B cell (primary cell): ENCODE data around the gene PPP2R5D. TPM values are rescaled to one million over a fixed set of nuclear protein-coding genes. Genes with fewer than 3 reads are reported as not detected.

Experiments
- ATAC-seq: fragments of 200-7000 bp; cut with Tn5 transposase; one replicate; pipeline ENCODE4 v1.10.0; 2021; ENCODE audit warnings: low read depth, mild to moderate bottlenecking, moderate number of reproducible peaks, moderate library complexity
- CTCF ChIA-PET: fragments of 350-600 bp; sonication (Branson Sonifier 250); formaldehyde crosslinking; loops from one replicate; lab custom pipeline; 2021; ENCODE audit warnings: antibody characterized with exemption, inconsistent platforms; lab: Charles Lee
- POLR2A ChIA-PET: fragments of 350-600 bp; sonication (Branson Sonifier 250); formaldehyde crosslinking; loops from one replicate; lab custom pipeline; 2021; ENCODE audit warnings: antibody characterized with exemption; lab: Charles Lee
- DNase-seq: peaks from one replicate; pipeline ENCODE4 v3.0.0; 2013
- H2AFZ ChIP-seq: 2 replicates; pipeline ENCODE4 v1.6.1; 2012; ENCODE audit warnings: mild to moderate bottlenecking, low read depth, low read length; ENCODE audit not compliant: insufficient read depth, poor library complexity, severe bottlenecking
- H3K27ac ChIP-seq, 2 donors: 1 replicate in 1 of 2; 2 replicates in 1 of 2; pipeline ENCODE4 v1.5.1; 2012 to 2013; ENCODE audit warnings: low read length in 2 of 2, mild to moderate bottlenecking in 2 of 2, moderate library complexity in 1 of 2
- H3K27me3 ChIP-seq, 4 experiments: fragments of 200-600 bp in 1 of 4; sonication (generic) in 1 of 4; replicated peaks in 1 of 4; 1 replicate in 2 of 4; 2 replicates in 2 of 4; pipeline versions ENCODE4 v1.6.1 to v1.7.0; 2013 to 2016; ENCODE audit warnings: low read length in 3 of 4, mild to moderate bottlenecking in 2 of 4, mixed read lengths in 1 of 4, moderate library complexity in 1 of 4; ENCODE audit not compliant: insufficient read depth in 4 of 4, control insufficient read depth in 3 of 4; ENCODE audit errors: control extremely low read depth in 1 of 4
- H3K36me3 ChIP-seq, 2 experiments: replicated peaks in 1 of 2; 1 replicate in 1 of 2; 2 replicates in 1 of 2; pipeline versions ENCODE4 v1.6.1 to v1.7.1; 2013; ENCODE audit warnings: low read length in 1 of 2; ENCODE audit not compliant: insufficient read depth in 2 of 2, control insufficient read depth in 1 of 2; ENCODE audit errors: control extremely low read depth in 1 of 2, extremely low read depth in 1 of 2
- H3K4me1 ChIP-seq, 2 donors: fragments of 200-600 bp in 1 of 2; sonication (generic) in 1 of 2; 1 replicate in 1 of 2; 2 replicates in 1 of 2; pipeline versions ENCODE4 v1.5.1 to v1.6.1; 2013 to 2017; ENCODE audit warnings: low read length in 2 of 2; ENCODE audit not compliant: control insufficient read depth in 2 of 2, insufficient read depth in 2 of 2
- H3K4me2 ChIP-seq: replicated peaks from 2 replicates; pipeline ENCODE3; 2012; ENCODE audit warnings: mild to moderate bottlenecking, low read depth, low read length; ENCODE audit not compliant: poor library complexity, severe bottlenecking
- H3K4me3 ChIP-seq, 5 experiments: fragments of 200-600 bp in 1 of 5; sonication (generic) in 1 of 5; 1 replicate in 3 of 5; 2 replicates in 2 of 5; pipeline versions ENCODE4 v1.5.1 to v1.7.0; 2011 to 2016; ENCODE audit warnings: low read length in 4 of 5, mild to moderate bottlenecking in 4 of 5, low read depth in 2 of 5, control low read depth in 1 of 5, moderate library complexity in 1 of 5; ENCODE audit not compliant: insufficient read depth in 1 of 5; ENCODE audit errors: control extremely low read depth in 1 of 5, extremely low read depth in 1 of 5
- H3K79me2 ChIP-seq: fragments of 200-600 bp; sonication (generic); one replicate; pipeline ENCODE4 v1.6.0; 2016; ENCODE audit warnings: low read length; ENCODE audit not compliant: control insufficient read depth, insufficient read depth
- H3K9ac ChIP-seq: fragments of 200-600 bp; sonication (generic); 2 replicates; pipeline ENCODE4 v1.6.1; 2017; ENCODE audit warnings: mild to moderate bottlenecking, low read length, moderate library complexity
- H3K9me3 ChIP-seq, 3 donors: one replicate each; pipeline versions ENCODE4 v1.6.1 to v1.7.1; 2013; ENCODE audit warnings: low read length in 2 of 3; ENCODE audit not compliant: control insufficient read depth in 2 of 3, insufficient read depth in 1 of 3; ENCODE audit errors: control extremely low read depth in 1 of 3
- H4K20me1 ChIP-seq: 2 replicates; pipeline ENCODE4 v1.6.0; 2012; ENCODE audit warnings: mild to moderate bottlenecking, low read length; ENCODE audit not compliant: insufficient read depth, control insufficient read depth, poor library complexity, severe bottlenecking
- H3K27ac Mint-ChIP-seq: one replicate; pipeline ENCODE4 v1.8.0; 2021; ENCODE audit warnings: mixed read lengths
- H3K27me3 Mint-ChIP-seq: one replicate; pipeline ENCODE4 v1.8.0; 2021; ENCODE audit warnings: mixed read lengths
- H3K4me1 Mint-ChIP-seq: one replicate; pipeline ENCODE4 v1.8.0; 2021; ENCODE audit warnings: mixed read lengths
- H3K4me3 Mint-ChIP-seq: one replicate; pipeline ENCODE4 v1.8.0; 2021; ENCODE audit warnings: mixed read lengths
- H3K9me3 Mint-ChIP-seq: one replicate; pipeline ENCODE4 v1.8.0; 2022; ENCODE audit warnings: mixed read lengths; ENCODE audit not compliant: insufficient read depth
- EZH2 ChIP-seq: IDR thresholded peaks from 2 replicates; pipeline ENCODE4 v1.6.1; 2012; ENCODE audit warnings: borderline replicate concordance, low read depth, mild to moderate bottlenecking, moderate library complexity, low read length; ENCODE audit not compliant: insufficient read depth, poor library complexity, severe bottlenecking
- WGBS: methylation state at CpG from one replicate; pipeline ENCODE4 v1.1.5; 2013; ENCODE audit warnings: missing lambda C conversion rate; ENCODE audit not compliant: insufficient coverage; 5-methylcytosine and 5-hydroxymethylcytosine counted together
- intact Hi-C: fragments of 100-400 bp; cut with micrococcal nuclease; formaldehyde crosslinking; loops from one replicate; pipeline ENCODE4 v1.10.0; 2022
- polyA plus RNA-seq: library from polyadenylated mRNA; depleted of rRNA; stranded (reverse); fragments of >200 nt; gene quantifications from 2 replicates; pipeline ENCODE4 v1.2.3, GENCODE V29; 2012
- total RNA-seq, 2 donors: library from RNA; stranded (reverse); fragments of 120-200 nt in 1 of 2; gene quantifications; 1 replicate in 1 of 2; 2 replicates in 1 of 2; pipeline versions ENCODE4 v1.2.3 to v1.2.4, GENCODE V29; 2013 to 2022
- TF ChIP-seq, protein P1 (sequence below): fragments of 200-600 bp; IDR thresholded peaks from one replicate; pipeline ENCODE4 v1.8.0; 2022; ENCODE audit warnings: antibody characterized with exemption, mild to moderate bottlenecking

PPP2R5D gene
- total and polyA plus RNA-seq, 2 donors (not counting 1 experiment from before 2014, with no cell fraction given): 23.2 to 23.6 TPM

DNA sequence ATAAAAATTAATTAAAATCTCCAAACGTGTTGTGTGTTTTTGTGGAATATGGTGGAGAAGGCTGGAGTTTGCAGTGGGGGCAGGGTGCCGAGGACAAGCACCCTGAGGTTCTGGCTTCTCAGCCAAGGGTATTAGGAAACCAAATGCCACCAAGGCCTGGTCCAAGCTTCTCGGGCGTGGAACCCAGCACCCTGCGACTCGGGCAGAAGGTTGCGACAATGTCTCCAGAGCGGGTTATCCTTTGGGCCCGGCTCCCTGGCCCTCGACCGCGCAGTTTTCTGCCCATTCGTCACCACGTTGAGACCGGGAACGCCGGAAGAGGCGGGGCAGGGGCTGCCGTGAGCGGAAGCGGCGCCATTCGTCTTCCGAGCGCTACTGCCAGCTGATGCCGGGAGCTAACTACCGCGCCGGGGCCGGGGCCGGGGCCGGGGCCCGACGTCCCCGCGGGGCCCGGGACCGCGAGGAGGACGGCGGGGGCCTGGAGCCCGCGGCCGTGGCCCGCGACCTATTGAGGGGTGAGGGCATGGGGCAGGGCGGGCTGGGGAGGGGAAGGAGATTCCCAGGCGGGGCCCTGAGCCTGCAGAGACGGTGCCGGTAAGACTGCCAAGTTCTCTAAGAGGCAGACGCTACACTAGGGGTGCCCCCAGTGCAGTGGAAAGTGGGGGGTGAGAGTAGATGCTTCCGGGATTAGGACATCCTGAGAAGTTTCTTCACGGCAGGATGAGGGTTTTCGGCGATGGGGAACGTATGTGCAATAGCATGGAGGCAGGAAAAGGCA is 37.1 kb downstream of the PPP2R5D start, which contains the start of gene RRP36:
Gene RRP36 (plus strand): TSS at position 354 of the 778 bp plus-strand sequence. CDS start 32 bp downstream, at position 386.
- peaks cover 33% of the 10 kb centered on the region for H4K20me1 ChIP-seq
- peaks cover 3 to 50% of the 10 kb centered on the region in 2 experiments for H3K36me3 ChIP-seq
- H3K9ac ChIP-seq: peak within 1 kb of the TSS; percentile 80
- no peaks in the 10 kb centered on the region for H3K27me3 Mint-ChIP-seq
- DNase-seq: peak; percentile 73
- intact Hi-C loops: loop anchor here (1.0 kb wide), 1 partner anchor 8 kb away; the partner anchor contains the start of gene MEA1
- no peak for TF ChIP-seq EZH2
- peaks cover 36% of the 10 kb centered on the region for H3K79me2 ChIP-seq
- 2% methylated on average over 51 of the region's 56 CpGs for WGBS
- ATAC-seq: peak; percentile 92
- H3K27me3 ChIP-seq: no peaks in the 10 kb centered on the region
- peak within 1 kb of the TSS; percentile 25 to 72 for H3K27ac ChIP-seq
- ChIA-PET POLR2A (interaction anchor here (0.7 to 2.0 kb wide), 10 partner anchors 12 to 275 kb away, joined by 3 to 12 read pairs (median 4); partner anchors contain the start of genes CNPY3, CUL7, CUL9 and PEX6), CTCF (interaction anchor here (0.8 to 1.2 kb wide), 3 partner anchors 11 to 121 kb away, joined by 3 to 6 read pairs (median 4); no protein-coding TSS in a partner anchor)
- H3K4me2 ChIP-seq: peak within 1 kb of the TSS; percentile 93
- peak within 1 kb of the TSS; percentile 77 to 99 (median 87) for H3K4me3 ChIP-seq
- H3K9me3 ChIP-seq: no peaks in the 10 kb centered on the region
- peaks cover 27% of the 10 kb centered on the region for H3K4me1 Mint-ChIP-seq
- peaks cover 3 to 25% of the 10 kb centered on the region in 2 donors for H3K4me1 ChIP-seq
- H3K4me3 Mint-ChIP-seq: peak within 1 kb of the TSS; percentile 98
- H3K27ac Mint-ChIP-seq: peak within 1 kb of the TSS; percentile 82
- H3K9me3 Mint-ChIP-seq: no peaks in the 10 kb centered on the region
- H2AFZ ChIP-seq: peak within 1 kb of the TSS; percentile 95

DNA sequence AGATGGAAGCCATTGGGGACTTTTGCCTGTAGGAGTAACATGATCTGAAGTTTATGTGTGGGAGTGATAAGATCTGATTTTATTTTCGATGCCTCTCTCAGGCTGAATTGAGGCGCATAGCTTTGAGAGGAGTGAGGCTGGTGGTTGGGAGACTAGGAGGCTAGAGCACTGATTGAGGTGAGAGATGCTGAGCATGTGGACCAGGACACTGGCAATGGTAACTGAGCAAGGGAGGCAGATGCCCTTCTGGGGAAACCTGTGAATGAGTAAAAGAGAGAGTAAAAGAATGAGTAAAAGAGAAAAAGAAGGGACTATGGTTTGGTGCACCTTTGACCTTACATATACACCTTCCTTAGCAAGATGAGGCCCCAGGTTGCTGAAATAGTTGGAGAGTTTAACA is 40.1 kb downstream of the PPP2R5D start:
- Mint-ChIP-seq H3K27ac (no peak overlapping the region), H3K4me1 (peaks cover 22% of the 10 kb centered on the region), H3K9me3 (no peaks in the 10 kb centered on the region), H3K27me3 (no peaks in the 10 kb centered on the region), H3K4me3 (peak overlapping the region; percentile 0)
- Histone ChIP-seq H2AFZ (no peak overlapping the region), H3K4me1 (peaks cover 3 to 25% of the 10 kb centered on the region in 2 donors), H4K20me1 (peaks cover 15% of the 10 kb centered on the region), H3K4me2 (no peak overlapping the region), H3K9ac (no peak overlapping the region), H3K27ac (no peak overlapping the region), H3K9me3 (no peaks in the 10 kb centered on the region), H3K4me3 (no peak overlapping the region), H3K27me3 (no peaks in the 10 kb centered on the region), H3K79me2 (peaks cover 20% of the 10 kb centered on the region), H3K36me3 (peaks cover 1 to 50% of the 10 kb centered on the region in 2 experiments)
- intact Hi-C loops: no loop called here
- DNase-seq (no peak), ATAC-seq (no peak)
- no peak for TF ChIP-seq EZH2
- TF ChIP-seq, protein P1, sequence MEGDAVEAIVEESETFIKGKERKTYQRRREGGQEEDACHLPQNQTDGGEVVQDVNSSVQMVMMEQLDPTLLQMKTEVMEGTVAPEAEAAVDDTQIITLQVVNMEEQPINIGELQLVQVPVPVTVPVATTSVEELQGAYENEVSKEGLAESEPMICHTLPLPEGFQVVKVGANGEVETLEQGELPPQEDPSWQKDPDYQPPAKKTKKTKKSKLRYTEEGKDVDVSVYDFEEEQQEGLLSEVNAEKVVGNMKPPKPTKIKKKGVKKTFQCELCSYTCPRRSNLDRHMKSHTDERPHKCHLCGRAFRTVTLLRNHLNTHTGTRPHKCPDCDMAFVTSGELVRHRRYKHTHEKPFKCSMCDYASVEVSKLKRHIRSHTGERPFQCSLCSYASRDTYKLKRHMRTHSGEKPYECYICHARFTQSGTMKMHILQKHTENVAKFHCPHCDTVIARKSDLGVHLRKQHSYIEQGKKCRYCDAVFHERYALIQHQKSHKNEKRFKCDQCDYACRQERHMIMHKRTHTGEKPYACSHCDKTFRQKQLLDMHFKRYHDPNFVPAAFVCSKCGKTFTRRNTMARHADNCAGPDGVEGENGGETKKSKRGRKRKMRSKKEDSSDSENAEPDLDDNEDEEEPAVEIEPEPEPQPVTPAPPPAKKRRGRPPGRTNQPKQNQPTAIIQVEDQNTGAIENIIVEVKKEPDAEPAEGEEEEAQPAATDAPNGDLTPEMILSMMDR: no peak
- ChIA-PET CTCF (interaction anchor here (0.6 kb wide), 1 partner anchor 179 kb away, joined by 3 read pairs; no protein-coding TSS in a partner anchor), POLR2A (interaction anchor here (0.9 kb wide), 1 partner anchor 10 kb away, joined by 4 read pairs; the partner anchor contains the start of gene KLHDC3)
- WGBS: 91% methylated on average over 2 of the region's 2 CpGs
